A549 (cell line): Measurements from ENCODE around the gene MLLT1.

Source experiments
- BHLHE40 ChIP-seq: IDR thresholded peaks from 2 replicates; pipeline ENCODE4 v1.6.1; 2012; ENCODE audit warnings: low read depth, low read length, inconsistent platforms
- CBX8 ChIP-seq: fragments of 200-600 bp; sonication (generic); IDR thresholded peaks from 2 replicates; pipeline ENCODE4 v1.6.1; 2016
- CEBPB ChIP-seq, 2 experiments: fragments of >200 bp in 1 of 2; sonication (Bioruptor Twin) in 1 of 2; formaldehyde crosslinking in 1 of 2; IDR thresholded peaks; 2 replicates each; pipeline ENCODE4 v1.6.1; 2012 to 2016
- CHD4 ChIP-seq: fragments of 200-600 bp; sonication (generic); IDR thresholded peaks from 2 replicates; pipeline ENCODE4 v1.6.1; 2016; ENCODE audit warnings: antibody characterized with exemption, mild to moderate bottlenecking, borderline replicate concordance
- EP300 ChIP-seq, 2 experiments: fragments of >200 bp; sonication (Bioruptor Twin); formaldehyde crosslinking; IDR thresholded peaks; 2 replicates in 1 of 2; 3 replicates in 1 of 2; pipeline ENCODE4 v1.6.1; 2016 to 2017
- MAFK ChIP-seq: fragments of 450-650 bp; IDR thresholded peaks from 2 replicates; pipeline ENCODE4 v1.6.1; 2014; ENCODE audit not compliant: partially characterized antibody
- MAX ChIP-seq: IDR thresholded peaks from 2 replicates; pipeline ENCODE4 v1.6.1; 2012
- MAZ ChIP-seq: fragments of 150-350 bp; IDR thresholded peaks from 2 replicates; pipeline ENCODE4 v1.6.1; 2014; ENCODE audit warnings: antibody characterized with exemption, low read depth, low read length, borderline replicate concordance
- MYC ChIP-seq: IDR thresholded peaks from 2 replicates; pipeline ENCODE4 v1.6.1; 2012; ENCODE audit warnings: mild to moderate bottlenecking, inconsistent platforms, low read length, improper control_type of control experiment, borderline replicate concordance
- NR3C1 ChIP-seq: fragments of >200 bp; sonication (Bioruptor Twin); formaldehyde crosslinking; IDR thresholded peaks from 3 replicates; pipeline ENCODE4 v1.6.1; 2017
- PBX3 ChIP-seq: IDR thresholded peaks from 2 replicates; pipeline ENCODE4 v1.6.1; 2012
- POLR2A ChIP-seq: IDR thresholded peaks from 2 replicates; pipeline ENCODE4 v1.6.1; 2012; ENCODE audit warnings: mild to moderate bottlenecking, low read length
- TF ChIP-seq, protein P1 (sequence below): fragments of >200 bp; sonication (Bioruptor Twin); formaldehyde crosslinking; IDR thresholded peaks from 3 replicates; pipeline ENCODE4 v1.5.1; 2016

DNA sequence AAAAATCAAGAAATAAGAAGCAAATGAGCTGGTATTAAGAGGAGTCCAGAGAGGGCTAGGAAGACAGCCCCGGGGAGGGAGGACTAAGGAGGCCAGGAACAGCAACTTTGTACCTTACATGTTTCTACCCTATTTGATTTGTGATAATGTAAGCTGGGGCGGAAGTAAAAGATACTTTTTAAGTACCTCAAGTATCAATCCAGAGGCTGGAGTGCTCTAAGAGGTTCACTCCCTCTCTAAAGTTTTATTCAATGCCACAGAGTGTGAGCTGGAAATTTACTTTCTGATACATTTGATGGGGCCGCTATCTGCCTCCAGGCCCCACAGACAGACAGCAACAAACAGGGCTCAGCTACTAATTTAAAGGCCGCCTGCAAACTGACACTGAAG is 11.4 kb downstream of the MLLT1 start:
- TF ChIP-seq CEBPB (IDR thresholded peaks at IDR 0.05) (no peak), BHLHE40 (no peak), MAFK (no peak), MYC (no peak), NR3C1 (no peak), POLR2A (no peak), MAX (no peak), CBX8 (no peak), MAZ (no peak), PBX3 (no peak), CHD4 (no peak), EP300 (IDR thresholded peaks at IDR 0.05) (no peak)
- TF ChIP-seq, protein P1, sequence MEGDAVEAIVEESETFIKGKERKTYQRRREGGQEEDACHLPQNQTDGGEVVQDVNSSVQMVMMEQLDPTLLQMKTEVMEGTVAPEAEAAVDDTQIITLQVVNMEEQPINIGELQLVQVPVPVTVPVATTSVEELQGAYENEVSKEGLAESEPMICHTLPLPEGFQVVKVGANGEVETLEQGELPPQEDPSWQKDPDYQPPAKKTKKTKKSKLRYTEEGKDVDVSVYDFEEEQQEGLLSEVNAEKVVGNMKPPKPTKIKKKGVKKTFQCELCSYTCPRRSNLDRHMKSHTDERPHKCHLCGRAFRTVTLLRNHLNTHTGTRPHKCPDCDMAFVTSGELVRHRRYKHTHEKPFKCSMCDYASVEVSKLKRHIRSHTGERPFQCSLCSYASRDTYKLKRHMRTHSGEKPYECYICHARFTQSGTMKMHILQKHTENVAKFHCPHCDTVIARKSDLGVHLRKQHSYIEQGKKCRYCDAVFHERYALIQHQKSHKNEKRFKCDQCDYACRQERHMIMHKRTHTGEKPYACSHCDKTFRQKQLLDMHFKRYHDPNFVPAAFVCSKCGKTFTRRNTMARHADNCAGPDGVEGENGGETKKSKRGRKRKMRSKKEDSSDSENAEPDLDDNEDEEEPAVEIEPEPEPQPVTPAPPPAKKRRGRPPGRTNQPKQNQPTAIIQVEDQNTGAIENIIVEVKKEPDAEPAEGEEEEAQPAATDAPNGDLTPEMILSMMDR: no peak
